Activated T-helper 17 cell treated with anti-CD3 and anti-CD28 coated beads, Interleukin-2, amount 50 U/mL, for 72 hours (primary cell): ENCODE measurements around the gene SYCE1. TPM values are rescaled to one million over a fixed set of nuclear protein-coding genes. Genes with fewer than 3 reads are reported as not detected.
"Not testable (repeated sequence)": the region's sequence is repeated elsewhere in the genome, so short reads cannot be mapped to it uniquely, and the experiment has no call there.

Experiments
- ATAC-seq: fragments of 150-1000 bp; cut with Tn5 transposase; replicated peaks from 2 replicates; pipeline ENCODE4 v1.10.0; 2021; ENCODE audit warnings: mild to moderate bottlenecking, moderate library complexity
- H3K27ac Mint-ChIP-seq: one replicate; pipeline ENCODE4 v1.8.0; 2022; ENCODE audit warnings: mixed read lengths
- H3K27me3 Mint-ChIP-seq: one replicate; pipeline ENCODE4 v1.8.0; 2022; ENCODE audit warnings: mixed read lengths
- H3K36me3 Mint-ChIP-seq: one replicate; pipeline ENCODE4 v1.8.0; 2022; ENCODE audit warnings: low read depth, mild to moderate bottlenecking, mixed read lengths
- H3K4me1 Mint-ChIP-seq: one replicate; pipeline ENCODE4 v1.8.0; 2022; ENCODE audit warnings: mixed read lengths
- H3K4me3 Mint-ChIP-seq: one replicate; pipeline ENCODE4 v1.8.0; 2022; ENCODE audit warnings: mild to moderate bottlenecking, mixed read lengths
- H3K9me3 Mint-ChIP-seq: one replicate; pipeline ENCODE4 v1.8.0; 2022; ENCODE audit warnings: mixed read lengths
- total RNA-seq, 2 donors: library from RNA; stranded (reverse); gene quantifications; one replicate each; pipeline ENCODE4 v1.2.3, GENCODE V29; 2022

The SYCE1 gene
- total RNA-seq: under 1 TPM; 0.29 to 0.69 TPM

GRCh38 chr10:133565441-133566294 is at the start of gene SYCE1:
Gene SYCE1, minus strand, starts transcription at chr10:133565583. Its CDS starts 54 bp downstream, at chr10:133565529.
- H3K4me3 Mint-ChIP-seq: no peak within 1 kb of the TSS
- no peaks in the 10 kb centered on the region for H3K36me3 Mint-ChIP-seq
- no peaks in the 10 kb centered on the region for H3K9me3 Mint-ChIP-seq
- no peaks in the 10 kb centered on the region for H3K4me1 Mint-ChIP-seq
- ATAC-seq: no peak
- no peak within 1 kb of the TSS for H3K27ac Mint-ChIP-seq
- peaks cover 15% of the 10 kb centered on the region for H3K27me3 Mint-ChIP-seq

DNA sequence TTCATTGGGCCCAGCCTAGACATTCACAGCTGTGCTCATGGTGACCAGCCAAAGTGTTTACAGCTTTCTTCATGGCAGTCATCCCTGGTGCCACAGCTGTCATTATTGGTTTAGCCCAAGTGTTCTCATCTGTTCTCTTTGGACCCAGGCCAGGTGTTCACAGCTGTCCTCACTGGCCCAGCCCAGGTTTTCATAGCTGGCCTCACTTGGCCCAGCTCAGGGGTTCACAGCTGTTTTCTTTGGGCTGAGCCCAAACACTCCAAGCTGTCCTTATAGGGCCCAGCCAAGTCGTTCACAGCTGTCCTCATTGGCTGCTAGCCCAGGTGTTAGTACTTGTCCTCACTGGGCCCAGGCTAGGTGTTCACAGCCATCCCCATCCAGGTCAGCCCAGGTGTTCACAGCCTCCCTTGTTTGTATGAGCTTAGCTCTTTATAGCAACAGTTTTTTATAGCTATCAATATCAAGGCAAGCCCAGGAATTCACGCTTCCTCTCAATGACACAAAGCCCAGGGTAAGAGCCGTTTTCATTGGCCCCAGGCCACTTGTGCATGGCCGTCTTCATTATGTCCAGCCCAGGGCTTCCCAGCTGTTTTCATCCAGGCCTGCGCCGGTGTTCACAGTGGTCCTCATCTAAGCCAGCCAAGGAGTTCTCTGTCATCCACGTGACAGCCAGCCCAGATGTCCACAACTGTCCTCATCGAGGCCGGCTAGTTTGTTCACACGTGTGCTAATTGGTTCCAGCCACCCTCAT is 49.6 kb upstream of the SYCE1 start:
- Mint-ChIP-seq H3K36me3 (no peaks in the 10 kb centered on the region), H3K9me3 (peaks cover 8% of the 10 kb centered on the region), H3K27ac (no peak overlapping the region), H3K4me3 (no peak overlapping the region), H3K27me3 (peaks cover 14% of the 10 kb centered on the region), H3K4me1 (no peaks in the 10 kb centered on the region)
- ATAC-seq: no peak

DNA sequence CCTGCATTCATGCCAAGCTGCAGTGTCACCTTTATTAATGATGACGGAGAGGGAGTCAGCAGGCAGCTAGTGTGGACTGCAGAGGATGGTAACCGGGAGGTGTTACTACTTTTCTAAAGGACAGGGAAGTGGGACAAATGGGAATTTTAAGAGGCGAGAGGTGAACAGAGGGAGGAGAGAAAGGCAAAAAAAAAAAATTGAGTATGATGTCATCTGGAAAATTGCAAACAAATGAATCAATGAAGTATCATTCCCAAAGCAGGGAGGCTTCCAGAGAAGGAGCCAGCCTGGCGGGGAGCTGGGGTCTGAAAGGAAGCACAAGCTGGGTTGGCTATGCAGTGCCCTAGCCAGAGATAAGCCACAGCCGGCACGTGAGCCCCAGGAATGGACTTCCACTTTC is 48.3 kb upstream of the SYCE1 start:
- peaks cover 9% of the 10 kb centered on the region for H3K9me3 Mint-ChIP-seq
- peak overlapping the region; percentile 66 for H3K27ac Mint-ChIP-seq
- peaks cover 19% of the 10 kb centered on the region for H3K27me3 Mint-ChIP-seq
- ATAC-seq: no peak
- no peaks in the 10 kb centered on the region for H3K4me1 Mint-ChIP-seq
- H3K36me3 Mint-ChIP-seq: no peaks in the 10 kb centered on the region
- H3K4me3 Mint-ChIP-seq: no peak overlapping the region

- H3K9me3 Mint-ChIP-seq: peaks cover 22% of the 10 kb centered on the region
- no peaks in the 10 kb centered on the region for H3K4me1 Mint-ChIP-seq
- no peak overlapping the region for H3K27ac Mint-ChIP-seq
- no peaks in the 10 kb centered on the region for H3K36me3 Mint-ChIP-seq
- no peak overlapping the region for H3K4me3 Mint-ChIP-seq
- peaks cover 36% of the 10 kb centered on the region for H3K27me3 Mint-ChIP-seq
- ATAC-seq: no peak
Measured at GRCh38 chr10:133611079-133611478, 45.7 kb upstream of the SYCE1 start.

GRCh38 chr10:133608855-133609254 is 43.5 kb upstream of the SYCE1 start:
- no peak for ATAC-seq
- Mint-ChIP-seq H3K27ac (no peak overlapping the region), H3K4me1 (no peaks in the 10 kb centered on the region), H3K36me3 (no peaks in the 10 kb centered on the region), H3K4me3 (no peak overlapping the region), H3K9me3 (peaks cover 22% of the 10 kb centered on the region), H3K27me3 (peaks cover 51% of the 10 kb centered on the region)

DNA sequence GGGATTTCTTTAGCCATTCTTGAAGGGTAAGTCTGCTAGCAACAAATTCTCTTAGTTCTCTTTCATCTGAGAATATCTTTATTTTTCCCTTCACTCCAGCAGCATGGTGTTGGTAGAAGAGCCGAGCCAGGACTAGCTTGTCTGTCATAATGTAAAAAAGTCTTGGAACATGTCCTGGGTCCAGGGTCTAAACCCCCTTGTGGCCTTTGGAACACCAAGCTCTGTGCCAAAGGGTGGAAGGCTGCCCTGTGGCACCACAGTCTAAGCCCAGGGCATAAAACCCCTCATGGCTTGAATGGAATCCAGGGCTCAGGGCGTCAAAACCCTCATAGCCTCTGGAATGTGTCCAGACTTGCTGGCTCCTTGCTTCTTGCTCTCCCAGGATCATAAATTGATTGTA is 38.1 kb upstream of the SYCE1 start:
- H3K27ac Mint-ChIP-seq, H3K36me3 Mint-ChIP-seq, H3K4me3 Mint-ChIP-seq, ATAC-seq, H3K4me1 Mint-ChIP-seq: not testable (repeated sequence)
- peaks cover 65% of the 10 kb centered on the region for H3K27me3 Mint-ChIP-seq
- peaks cover 10% of the 10 kb centered on the region for H3K9me3 Mint-ChIP-seq

- H3K9me3 Mint-ChIP-seq: no peaks in the 10 kb centered on the region
- H3K27me3 Mint-ChIP-seq: peaks cover 67% of the 10 kb centered on the region
- H3K36me3 Mint-ChIP-seq: no peaks in the 10 kb centered on the region
- no peak overlapping the region for H3K4me3 Mint-ChIP-seq
- H3K4me1 Mint-ChIP-seq: no peaks in the 10 kb centered on the region
- ATAC-seq: no peak
- no peak overlapping the region for H3K27ac Mint-ChIP-seq
Measured at GRCh38 chr10:133600657-133601056, 35.3 kb upstream of the SYCE1 start.

GRCh38 chr10:133599869-133600268 is 34.5 kb upstream of the SYCE1 start:
- not testable (repeated sequence) for H3K4me3 Mint-ChIP-seq, H3K9me3 Mint-ChIP-seq, ATAC-seq, H3K4me1 Mint-ChIP-seq, H3K36me3 Mint-ChIP-seq, H3K27ac Mint-ChIP-seq
- H3K27me3 Mint-ChIP-seq: peaks cover 62% of the 10 kb centered on the region

DNA sequence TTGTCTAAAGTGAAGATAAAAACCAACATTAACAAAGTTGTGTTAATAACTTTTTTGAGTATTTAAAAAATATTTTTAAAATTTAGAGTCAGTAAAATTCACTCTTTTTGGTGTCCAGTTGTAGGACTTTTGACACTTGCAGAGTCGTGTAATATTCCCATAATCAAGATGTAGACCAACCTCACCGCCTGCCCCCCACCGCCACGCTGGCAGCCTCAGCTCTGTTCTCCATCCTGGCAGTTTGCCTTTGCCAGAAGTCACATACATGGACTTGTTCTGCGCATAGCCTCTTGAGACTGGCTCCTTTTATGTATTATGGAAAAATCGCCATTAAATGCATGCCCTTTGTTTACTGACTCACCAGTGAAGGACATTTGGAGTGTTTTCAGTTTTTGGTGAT is 27.3 kb upstream of the SYCE1 start:
- H3K27ac Mint-ChIP-seq: no peak overlapping the region
- H3K4me1 Mint-ChIP-seq: no peaks in the 10 kb centered on the region
- ATAC-seq: no peak
- H3K36me3 Mint-ChIP-seq: no peaks in the 10 kb centered on the region
- no peaks in the 10 kb centered on the region for H3K9me3 Mint-ChIP-seq
- peaks cover 27% of the 10 kb centered on the region for H3K27me3 Mint-ChIP-seq
- H3K4me3 Mint-ChIP-seq: no peak overlapping the region

- Mint-ChIP-seq H3K9me3 (peaks cover 3% of the 10 kb centered on the region), H3K27ac (no peak overlapping the region), H3K36me3 (no peaks in the 10 kb centered on the region), H3K4me3 (no peak overlapping the region), H3K4me1 (no peaks in the 10 kb centered on the region), H3K27me3 (peaks cover 15% of the 10 kb centered on the region)
- no peak for ATAC-seq
Measured at GRCh38 chr10:133590970-133591359, 25.6 kb upstream of the SYCE1 start.

- Mint-ChIP-seq H3K27ac (no peak overlapping the region), H3K4me1 (no peaks in the 10 kb centered on the region), H3K4me3 (no peak overlapping the region), H3K9me3 (peaks cover 3% of the 10 kb centered on the region), H3K36me3 (no peaks in the 10 kb centered on the region), H3K27me3 (peaks cover 14% of the 10 kb centered on the region)
- no peak for ATAC-seq
Measured at GRCh38 chr10:133590226-133590969, 25.0 kb upstream of the SYCE1 start.

DNA sequence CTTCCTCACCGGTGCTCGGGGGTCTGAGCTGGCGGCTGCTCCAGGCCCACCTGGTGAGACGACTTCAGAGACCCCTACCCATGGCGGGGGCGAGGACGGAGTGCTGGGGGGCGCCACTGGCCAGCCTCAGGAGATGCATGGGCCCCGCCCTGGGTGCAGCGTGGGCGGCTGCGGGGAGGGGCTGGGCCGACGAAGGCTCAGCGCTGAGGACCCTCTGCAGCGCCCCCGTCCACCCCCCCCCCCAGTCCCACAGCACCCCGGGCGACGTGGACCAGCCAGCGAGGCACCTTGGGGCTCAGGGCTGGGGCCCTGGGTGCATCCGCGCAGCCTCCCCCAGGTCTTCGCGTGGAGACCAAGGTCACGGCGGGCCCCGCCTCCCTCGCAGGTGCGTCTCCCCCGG is 11.7 kb upstream of the SYCE1 start:
- H3K27ac Mint-ChIP-seq, H3K27me3 Mint-ChIP-seq, ATAC-seq, H3K4me1 Mint-ChIP-seq, H3K36me3 Mint-ChIP-seq, H3K4me3 Mint-ChIP-seq: not testable (repeated sequence)
- H3K9me3 Mint-ChIP-seq: peaks cover 11% of the 10 kb centered on the region

GRCh38 chr10:133573460-133573859 is 8.1 kb upstream of the SYCE1 start:
- not testable (repeated sequence) for H3K4me1 Mint-ChIP-seq, ATAC-seq, H3K4me3 Mint-ChIP-seq, H3K36me3 Mint-ChIP-seq, H3K27ac Mint-ChIP-seq, H3K27me3 Mint-ChIP-seq
- peaks cover 11% of the 10 kb centered on the region for H3K9me3 Mint-ChIP-seq

GRCh38 chr10:133572055-133572454 is 6.7 kb upstream of the SYCE1 start:
- not testable (repeated sequence) for H3K27me3 Mint-ChIP-seq, H3K4me3 Mint-ChIP-seq, H3K36me3 Mint-ChIP-seq, H3K4me1 Mint-ChIP-seq, H3K27ac Mint-ChIP-seq, ATAC-seq
- peaks cover 11% of the 10 kb centered on the region for H3K9me3 Mint-ChIP-seq
